Measurements from ENCODE around the gene SMIM35. TPM values are rescaled to one million over a fixed set of nuclear protein-coding genes. Genes with fewer than 3 reads are reported as not detected.

SMIM35 gene
- polyA plus RNA-seq, 3 donors, result 0.01 TPM; not detected in 2

- 55 to 88% (median 65%) methylated on average over 1 of the region's 1 CpG for WGBS, 3 donors
- no peak overlapping the region for H3K27ac ChIP-seq (ENCODE audit: low read depth, low read length)
Measured at GRCh38 chr11:117959438-117960149, 127.2 kb downstream of the SMIM35 start.

GRCh38 chr11:117958949-117959348 is 127.8 kb downstream of the SMIM35 start:
- 94 to 99% (median 97%) methylated on average over 1 of the region's 1 CpG for WGBS, 3 donors
- no peak overlapping the region for H3K27ac ChIP-seq (ENCODE audit: low read depth, low read length)

Other genes starting within 250 kb of the SMIM35 start
- 100 to 1,000 TPM in 1 of 3 donors, 10 to 100 TPM in 2; 15.5 to 132 (median 39.6) TPM for gene FXYD6, start 210.3 kb downstream of the SMIM35 start, polyA plus RNA-seq
- 1 to 10 TPM in 1 of 3 donors, under 1 TPM in 1, not detected in 1; 0.04 to 1.5 TPM for gene TMPRSS13, start 157.6 kb downstream of the SMIM35 start, polyA plus RNA-seq
- gene IL10RA, start 100.6 kb downstream of the SMIM35 start, polyA plus RNA-seq, result 10 to 100 TPM in 1 of 3 donors, 1 to 10 TPM in 2; 2.0 to 17.4 (median 8.1) TPM
- 1 to 10 TPM in 1 of 3 donors, under 1 TPM in 2; 0.03 to 1.0 (median 0.22) TPM for gene TMPRSS4, start 9.9 kb downstream of the SMIM35 start, polyA plus RNA-seq
- gene SCN4B, start 65.9 kb upstream of the SMIM35 start, polyA plus RNA-seq, result 1 to 10 TPM; 1.0 to 4.0 (median 3.5) TPM
- gene SCN2B, start 89.7 kb upstream of the SMIM35 start, polyA plus RNA-seq, result under 1 TPM; 0.06 to 0.45 (median 0.07) TPM
- gene JAML, start 138.0 kb upstream of the SMIM35 start, polyA plus RNA-seq, result 10 to 100 TPM in 1 of 3 donors, 1 to 10 TPM in 1, under 1 TPM in 1; 0.87 to 14.6 (median 9.2) TPM
- gene MPZL3, start 165.4 kb upstream of the SMIM35 start, polyA plus RNA-seq, result 1 to 10 TPM; 1.2 to 3.2 (median 1.8) TPM
- 10 to 100 TPM in 2 of 3 donors, 1 to 10 TPM in 1; 6.9 to 23.1 (median 12.3) TPM for gene MPZL2, start 177.3 kb upstream of the SMIM35 start, polyA plus RNA-seq
- 1 to 10 TPM; 1.9 to 4.3 (median 2.9) TPM for gene CD3E, start 217.8 kb upstream of the SMIM35 start, polyA plus RNA-seq